ENCODE measurements around the gene DSCAM. TPM values are rescaled to one million over a fixed set of nuclear protein-coding genes. Genes with fewer than 3 reads are reported as not detected.

DSCAM gene
- total RNA-seq, 4 donors from 2014 or later, result not detected

GRCh38 chr21:40647706-40648105 lies 199.3 kb downstream of the DSCAM start:
- no peak overlapping the region for H3K4me3 ChIP-seq (ENCODE audit: low read depth, poor library complexity, severe bottlenecking)
- no peak for TF ChIP-seq POLR2A (IDR thresholded peaks at IDR 0.05)
- TF ChIP-seq, protein P1, sequence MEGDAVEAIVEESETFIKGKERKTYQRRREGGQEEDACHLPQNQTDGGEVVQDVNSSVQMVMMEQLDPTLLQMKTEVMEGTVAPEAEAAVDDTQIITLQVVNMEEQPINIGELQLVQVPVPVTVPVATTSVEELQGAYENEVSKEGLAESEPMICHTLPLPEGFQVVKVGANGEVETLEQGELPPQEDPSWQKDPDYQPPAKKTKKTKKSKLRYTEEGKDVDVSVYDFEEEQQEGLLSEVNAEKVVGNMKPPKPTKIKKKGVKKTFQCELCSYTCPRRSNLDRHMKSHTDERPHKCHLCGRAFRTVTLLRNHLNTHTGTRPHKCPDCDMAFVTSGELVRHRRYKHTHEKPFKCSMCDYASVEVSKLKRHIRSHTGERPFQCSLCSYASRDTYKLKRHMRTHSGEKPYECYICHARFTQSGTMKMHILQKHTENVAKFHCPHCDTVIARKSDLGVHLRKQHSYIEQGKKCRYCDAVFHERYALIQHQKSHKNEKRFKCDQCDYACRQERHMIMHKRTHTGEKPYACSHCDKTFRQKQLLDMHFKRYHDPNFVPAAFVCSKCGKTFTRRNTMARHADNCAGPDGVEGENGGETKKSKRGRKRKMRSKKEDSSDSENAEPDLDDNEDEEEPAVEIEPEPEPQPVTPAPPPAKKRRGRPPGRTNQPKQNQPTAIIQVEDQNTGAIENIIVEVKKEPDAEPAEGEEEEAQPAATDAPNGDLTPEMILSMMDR (IDR thresholded peaks at IDR 0.05), result no peak
- WGBS, 2 donors, result 0 to 36% methylated on average over 2 of the region's 2 CpGs
- intact Hi-C loops (cut with DNase I; ENCODE audit: low total_unique reads), result no loop called here
- no peak for DNase-seq (ENCODE audit: low spot score in 2 of 2)

DNA sequence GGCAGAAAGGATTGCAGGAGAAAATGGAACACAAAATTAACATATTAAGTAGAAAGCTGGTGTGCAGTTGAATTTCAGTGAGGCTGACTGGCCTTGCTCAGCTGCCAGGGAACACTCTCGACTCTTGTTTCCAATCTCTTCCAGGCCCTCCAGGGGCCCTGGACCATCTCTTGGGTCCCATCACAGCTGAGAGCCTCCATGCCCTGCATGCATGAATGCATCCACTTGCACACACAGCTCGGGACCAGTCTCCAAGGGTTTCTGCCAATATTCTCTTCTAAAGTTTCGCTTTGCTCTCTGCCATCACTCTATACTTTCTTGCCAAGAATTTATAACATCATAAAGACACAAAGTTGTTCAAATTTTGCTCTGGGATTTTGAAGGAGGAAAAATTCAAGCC lies 200.3 kb downstream of the DSCAM start:
- intact Hi-C loops (cut with DNase I; ENCODE audit: low total_unique reads), result no loop called here
- 55 to 60% methylated on average over 3 of the region's 3 CpGs for WGBS, 2 donors
- no peak overlapping the region for H3K4me3 ChIP-seq (ENCODE audit: low read depth, poor library complexity, severe bottlenecking)
- TF ChIP-seq POLR2A (IDR thresholded peaks at IDR 0.05), result no peak
- TF ChIP-seq, protein P1 (IDR thresholded peaks at IDR 0.05), result no peak
- no peak for DNase-seq (ENCODE audit: low spot score in 2 of 2)

DNA sequence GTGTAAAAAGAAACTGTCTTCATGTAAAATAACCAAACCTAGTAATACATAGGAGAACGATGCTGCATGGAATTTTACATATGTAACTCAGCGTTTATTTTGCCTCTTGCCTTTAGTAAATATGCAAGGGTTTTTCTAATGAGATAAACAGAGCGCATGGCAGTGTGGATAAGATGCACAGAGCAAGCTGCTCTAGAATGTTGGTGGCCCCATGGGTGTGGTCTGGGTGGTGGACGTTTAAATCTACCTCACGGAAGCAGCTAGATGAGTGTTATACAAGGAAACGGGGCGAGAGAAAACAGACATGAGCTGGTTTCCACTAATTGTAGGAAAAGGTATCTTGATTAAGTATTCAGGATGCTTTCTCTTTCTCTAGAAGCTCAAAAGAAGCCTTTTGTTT lies 205.9 kb downstream of the DSCAM start:
- H3K4me3 ChIP-seq (ENCODE audit: low read depth, poor library complexity, severe bottlenecking), result no peak overlapping the region
- TF ChIP-seq POLR2A (IDR thresholded peaks at IDR 0.05), result no peak
- TF ChIP-seq, protein P1 (IDR thresholded peaks at IDR 0.05), result no peak
- intact Hi-C loops (cut with DNase I; ENCODE audit: low total_unique reads), result no loop called here
- 77 to 80% methylated on average over 7 of the region's 7 CpGs for WGBS, 2 donors
- no peak for DNase-seq (ENCODE audit: low spot score in 2 of 2)

GRCh38 chr21:40640266-40640789 lies 206.6 kb downstream of the DSCAM start:
- 74 to 77% methylated on average over 9 of the region's 9 CpGs for WGBS, 2 donors
- TF ChIP-seq, protein P1 (IDR thresholded peaks at IDR 0.05), result no peak
- TF ChIP-seq POLR2A (IDR thresholded peaks at IDR 0.05), result no peak
- intact Hi-C loops (cut with DNase I; ENCODE audit: low total_unique reads), result no loop called here
- DNase-seq (ENCODE audit: low spot score in 2 of 2), result no peak
- H3K4me3 ChIP-seq (ENCODE audit: low read depth, poor library complexity, severe bottlenecking), result no peak overlapping the region

- H3K4me3 ChIP-seq (ENCODE audit: low read depth, poor library complexity, severe bottlenecking), result no peak overlapping the region
- no peak for TF ChIP-seq POLR2A (IDR thresholded peaks at IDR 0.05)
- TF ChIP-seq, protein P1 (IDR thresholded peaks at IDR 0.05), result no peak
- intact Hi-C loops (cut with DNase I; ENCODE audit: low total_unique reads), result no loop called here
- 69 to 71% methylated on average over 6 of the region's 6 CpGs for WGBS, 2 donors
- DNase-seq (ENCODE audit: low spot score in 2 of 2), result no peak
Measured at GRCh38 chr21:40639616-40640194, 207.3 kb downstream of the DSCAM start.
